ENCODE data around the gene COL28A1.

Gene COL28A1

DNA sequence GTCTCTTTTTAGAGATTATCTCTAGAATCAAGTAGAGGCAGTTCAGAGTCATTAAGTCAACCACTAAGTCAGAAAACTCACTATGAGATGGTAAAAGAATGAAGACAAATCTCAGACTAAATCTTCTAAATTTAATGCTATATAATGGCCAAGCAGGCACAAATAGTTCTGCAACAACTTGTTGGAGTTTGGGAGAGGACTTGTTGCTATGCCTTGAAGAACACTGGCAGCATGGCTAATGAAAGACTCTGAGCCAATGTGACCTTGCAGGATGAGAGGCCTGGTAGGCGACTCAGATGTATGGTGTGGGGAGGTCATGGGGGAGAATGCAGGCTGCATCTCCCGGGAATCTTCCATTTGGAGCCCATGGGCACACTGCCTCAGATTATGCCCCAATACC, 224.7 kb downstream of the COL28A1 start:
- Histone ChIP-seq H3K4me1 (ENCODE audit: insufficient read depth, low read length, poor library complexity, severe bottlenecking) (no peaks in the 10 kb centered on the region), H3K4me3 (ENCODE audit: low read length, poor library complexity, severe bottlenecking) (no peak overlapping the region), H2AFZ (ENCODE audit: low read length) (no peak overlapping the region), H3K79me2 (ENCODE audit: insufficient read depth, low read length) (no peaks in the 10 kb centered on the region), H3K9me3 (ENCODE audit: insufficient read depth, low read depth, low read length) (no peaks in the 10 kb centered on the region; the same call in 1 of the 2 replicates), H3K9me2 (replicated peaks; ENCODE audit: low read depth, low read length) (no peaks in the 10 kb centered on the region), H3F3A (ENCODE audit: low read depth) (no peaks in the 10 kb centered on the region), H3K27me3 (ENCODE audit: insufficient read depth, low read length, poor library complexity, severe bottlenecking) (no peaks in the 10 kb centered on the region), H3K4me2 (ENCODE audit: low read depth, low read length, poor library complexity, severe bottlenecking) (no peak overlapping the region), H4K20me1 (ENCODE audit: insufficient read depth, low read length, poor library complexity, severe bottlenecking) (no peaks in the 10 kb centered on the region), H3K9ac (ENCODE audit: low read depth, low read length, poor library complexity, severe bottlenecking) (no peak overlapping the region), H3K36me3 (ENCODE audit: insufficient read depth, low read length) (no peaks in the 10 kb centered on the region)
- TF ChIP-seq CTCF (conservative IDR thresholded peaks at IDR 0.05; ENCODE audit: low read length) = no peak
- no peak for TF ChIP-seq EZH2phosphoT487 (IDR thresholded peaks at IDR 0.05; ENCODE audit: borderline replicate concordance)

GRCh38 chr7:7309203-7309602, 226.5 kb downstream of the COL28A1 start:
- Histone ChIP-seq H4K20me1 (ENCODE audit: insufficient read depth, low read length, poor library complexity, severe bottlenecking) (no peaks in the 10 kb centered on the region), H3K4me2 (ENCODE audit: low read depth, low read length, poor library complexity, severe bottlenecking) (no peak overlapping the region), H3K9me2 (replicated peaks; ENCODE audit: low read depth, low read length) (no peaks in the 10 kb centered on the region), H3K9ac (ENCODE audit: low read depth, low read length, poor library complexity, severe bottlenecking) (no peak overlapping the region), H3K4me3 (ENCODE audit: low read length, poor library complexity, severe bottlenecking) (no peak overlapping the region), H3K4me1 (ENCODE audit: insufficient read depth, low read length, poor library complexity, severe bottlenecking) (no peaks in the 10 kb centered on the region), H3K79me2 (ENCODE audit: insufficient read depth, low read length) (no peaks in the 10 kb centered on the region), H3K27me3 (ENCODE audit: insufficient read depth, low read length, poor library complexity, severe bottlenecking) (no peaks in the 10 kb centered on the region), H3K36me3 (ENCODE audit: insufficient read depth, low read length) (no peaks in the 10 kb centered on the region), H3K9me3 (ENCODE audit: insufficient read depth, low read depth, low read length) (no peaks in the 10 kb centered on the region; the same call in 1 of the 2 replicates), H3F3A (ENCODE audit: low read depth) (no peaks in the 10 kb centered on the region), H2AFZ (ENCODE audit: low read length) (no peak overlapping the region)
- TF ChIP-seq EZH2phosphoT487 (IDR thresholded peaks at IDR 0.05; ENCODE audit: borderline replicate concordance) (no peak), CTCF (conservative IDR thresholded peaks at IDR 0.05; ENCODE audit: low read length) (no peak)
